HepG2 (cell line): ENCODE measurements around the gene NDRG3. TPM values are rescaled to one million over a fixed set of nuclear protein-coding genes. Genes with fewer than 3 reads are reported as not detected.

Experiments used
- EP300 ChIP-seq, 3 experiments: sonication (generic) in 1 of 3; formaldehyde crosslinking in 1 of 3; IDR thresholded peaks; 2 replicates each; pipeline versions ENCODE4 v1.5.1 to v1.6.1; 2011 to 2020; ENCODE audit warnings: low read depth in 2 of 3, low read length in 2 of 3, borderline replicate concordance in 1 of 3, improper control_type of control experiment in 1 of 3, mild to moderate bottlenecking in 1 of 3, missing genetic modification reagents in 1 of 3, moderate library complexity in 1 of 3
- GMEB1 ChIP-seq: sonication (generic); formaldehyde crosslinking; IDR thresholded peaks from 2 replicates; pipeline ENCODE4 v1.5.1; 2020; ENCODE audit warnings: missing genetic modification reagents, mild to moderate bottlenecking, borderline replicate concordance
- MTA1 ChIP-seq: sonication (generic); formaldehyde crosslinking; IDR thresholded peaks from 2 replicates; pipeline ENCODE4 v1.4.0; 2020; ENCODE audit warnings: missing genetic modification reagents, mild to moderate bottlenecking, borderline replicate concordance
- NBN ChIP-seq: fragments of 450-650 bp; conservative IDR thresholded peaks from 2 replicates; pipeline ENCODE4 v1.6.1; 2017
- PAXIP1 ChIP-seq: sonication (generic); formaldehyde crosslinking; conservative IDR thresholded peaks from 2 replicates; pipeline ENCODE4 v1.4.0; 2020; ENCODE audit warnings: mild to moderate bottlenecking, missing genetic modification reagents, moderate library complexity
- RXRA ChIP-seq: sonication (generic); formaldehyde crosslinking; IDR thresholded peaks from 2 replicates; pipeline ENCODE4 v1.5.1; 2020; ENCODE audit warnings: missing genetic modification reagents
- TP53 ChIP-seq: sonication (generic); formaldehyde crosslinking; conservative IDR thresholded peaks from 2 replicates; pipeline ENCODE4 v1.4.0; 2020; ENCODE audit warnings: missing genetic modification reagents
- ZFP37 ChIP-seq: sonication (generic); formaldehyde crosslinking; IDR thresholded peaks from 2 replicates; pipeline ENCODE4 v1.4.0; 2020; ENCODE audit warnings: missing genetic modification reagents, borderline replicate concordance
- ZNF138 ChIP-seq: sonication (generic); formaldehyde crosslinking; IDR thresholded peaks from 2 replicates; pipeline ENCODE4 v1.5.0; 2020; ENCODE audit warnings: mild to moderate bottlenecking, low read depth, missing genetic modification reagents
- ZNF407 ChIP-seq: sonication (generic); formaldehyde crosslinking; IDR thresholded peaks from one replicate; pipeline ENCODE4 v1.5.1; 2020; ENCODE audit warnings: mild to moderate bottlenecking, missing genetic modification reagents; ENCODE audit errors: not compliant biosample characterization
- ZNF550 ChIP-seq: sonication (generic); formaldehyde crosslinking; IDR thresholded peaks from 2 replicates; pipeline ENCODE4 v1.4.0; 2020; ENCODE audit warnings: mild to moderate bottlenecking, missing genetic modification reagents, borderline replicate concordance
- ZNF703 ChIP-seq: sonication (generic); formaldehyde crosslinking; IDR thresholded peaks from 2 replicates; pipeline ENCODE4 v1.5.1; 2020; ENCODE audit warnings: missing genetic modification reagents, mild to moderate bottlenecking, moderate library complexity, borderline replicate concordance
- polyA plus RNA-seq, 8 experiments: library from polyadenylated mRNA; depleted of rRNA in 3 of 8; stranded (reverse) in 7 of 8; unstranded in 1 of 8; fragments of >200 nt; fragmentation: Illumina TruSeq in 4 of 8; extraction: Trizol in 4 of 8; gene quantifications; 2 replicates each; pipeline versions ENCODE4 v1.2.1 to v1.2.3, GENCODE V29; 2011 to 2016; ENCODE audit warnings: low read depth in 4 of 8, missing spikeins in 1 of 8, mixed read lengths in 1 of 8; ENCODE audit not compliant: insufficient read depth in 1 of 8
- total RNA-seq, 5 experiments: library from RNA; depleted of rRNA; stranded (reverse); fragments of >200 nt; fragmentation: Illumina TruSeq; extraction: Trizol; gene quantifications; 2 replicates each; pipeline ENCODE4 v1.2.3, GENCODE V29; 2016; ENCODE audit warnings: low read depth in 1 of 5

Gene NDRG3
- total and polyA plus RNA-seq, 2 of the 13 experiments (the other 11 are each of a cell fraction or from before 2014, with no cell fraction given), result 36.0 to 40.5 TPM

- peak; percentile 84; the same call in 1 of the 2 replicates for TF ChIP-seq RXRA (CRISPR knock-in tag)
- TF ChIP-seq MTA1 (CRISPR knock-in tag), result peak; percentile 77; the same call in 1 of the 2 replicates
- peak; percentile 79 for TF ChIP-seq PAXIP1 (CRISPR knock-in tag)
- TF ChIP-seq NBN, result no peak
- TF ChIP-seq EP300 (IDR thresholded peaks at IDR 0.05; ENCODE audit: low read depth in 2 of 2, low read length in 2 of 2), result peak; percentile 59 to 80
- TF ChIP-seq EP300 (CRISPR knock-in tag; IDR thresholded peaks at IDR 0.05; ENCODE audit: borderline replicate concordance), result peak; percentile 58; the same call in 1 of the 2 replicates
- TF ChIP-seq ZNF550, result peak; percentile 98; the same call in 1 of the 2 replicates
- TF ChIP-seq ZFP37 (CRISPR knock-in tag), result peak; percentile 94
- TF ChIP-seq GMEB1, result peak; percentile 99
- peak; percentile 64; the same call in 1 of the 2 replicates for TF ChIP-seq ZNF138 (CRISPR knock-in tag)
- no peak; the same call in 1 of the 2 replicates for TF ChIP-seq ZNF703 (CRISPR knock-in tag)
- peak; percentile 84; the same call in 1 of the 2 replicates for TF ChIP-seq TP53
- TF ChIP-seq ZNF407 (CRISPR knock-in tag), result peak; percentile 92
Measured at GRCh38 chr20:36605399-36606157, 140.3 kb downstream of the NDRG3 start, which contains the start of gene RAB5IF (continued).
